ENCODE data around the gene BDNF. TPM values are rescaled to one million over a fixed set of nuclear protein-coding genes. Genes with fewer than 3 reads are reported as not detected.

Gene BDNF
- 4.6 to 7.8 TPM (median 6.3 TPM) in 5 replicates for total RNA-seq (2022; extraction: Qiagen RNA extraction; ENCODE audit: low read depth)

DNA sequence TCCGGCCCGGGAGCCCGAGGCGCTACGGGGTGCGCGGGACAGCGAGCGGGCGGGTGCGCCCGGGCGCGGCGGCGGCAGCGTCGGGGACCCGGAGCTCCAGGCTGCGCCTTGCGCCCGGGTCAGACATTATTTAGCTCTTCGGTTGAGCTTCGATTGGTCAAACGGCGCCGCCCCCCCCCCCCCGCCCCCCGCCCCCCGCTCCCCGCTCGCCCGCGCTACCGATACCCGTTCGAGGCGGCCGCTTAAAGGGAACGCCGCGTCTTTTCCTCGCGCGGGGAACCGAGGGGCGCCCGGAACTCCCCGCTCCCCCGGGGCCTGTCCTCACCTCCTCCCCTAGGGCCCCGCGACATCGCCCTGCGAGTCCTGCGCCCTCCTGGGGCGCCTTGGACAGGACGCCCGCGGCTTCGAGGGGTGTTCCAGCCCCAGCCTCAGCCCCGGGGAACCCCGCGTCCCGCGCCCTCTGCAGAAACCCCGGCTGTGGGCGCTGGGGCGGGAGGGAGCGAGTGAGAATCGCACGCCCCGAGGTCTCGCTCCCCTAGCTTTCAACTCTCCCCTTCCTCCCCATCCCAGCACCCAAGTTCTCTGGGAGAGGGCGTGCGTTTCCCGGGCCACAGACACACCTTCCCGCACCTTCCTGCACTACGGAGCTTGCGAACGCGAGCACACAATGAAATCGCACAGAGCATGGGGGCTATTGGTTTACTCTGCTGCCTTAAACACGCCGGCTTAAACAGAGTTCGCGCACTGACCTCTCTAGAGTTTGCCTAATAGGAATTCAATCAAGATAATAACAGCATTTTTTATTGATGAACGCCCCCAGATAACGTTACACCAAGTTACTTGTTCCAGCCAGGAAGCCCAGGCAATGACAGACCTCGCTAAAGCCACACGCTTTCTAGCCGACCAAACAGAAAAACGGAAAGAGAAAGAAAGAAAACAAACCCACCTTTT, at the start of gene BDNF:
Gene BDNF (minus strand): TSS at position 105 of the 951 bp plus-strand sequence. CDS start 41,891 bp downstream, outside the sequence.

Other genes starting within 250 kb of the BDNF start
- gene LGR4, start 227.7 kb downstream of the BDNF start, total RNA-seq (2022; extraction: Qiagen RNA extraction; ENCODE audit: low read depth): 32.1 to 50.3 TPM (median 44.6 TPM) in 5 replicates
- 5.2 to 8.5 TPM (median 6.6 TPM) in 5 replicates for gene LIN7C, start 193.7 kb downstream of the BDNF start, total RNA-seq (2022; extraction: Qiagen RNA extraction; ENCODE audit: low read depth)